GM12864 (cell line): Measurements from ENCODE around the gene TSLP.

ENCODE experiments used
- DNase-seq: peaks from one replicate; pipeline ENCODE4 v3.0.0-alpha.2; 2011; ENCODE audit warnings: low read depth
- H3K4me3 ChIP-seq: 2 replicates; pipeline ENCODE4 v1.5.1; 2011; ENCODE audit warnings: mild to moderate bottlenecking, low read depth, low read length, control low read depth
- CTCF ChIP-seq: IDR thresholded peaks from 2 replicates; pipeline ENCODE4 v1.5.1; 2011; ENCODE audit warnings: low read depth, mild to moderate bottlenecking, moderate library complexity, low read length, control low read depth, inconsistent platforms; ENCODE audit errors: missing control alignments

TSLP gene

GRCh38 chr5:111115229-111115628 lies 43.7 kb downstream of the TSLP start:
- H3K4me3 ChIP-seq: no peak overlapping the region

GRCh38 chr5:111116550-111116949 lies 45.0 kb downstream of the TSLP start:
- TF ChIP-seq CTCF: no peak
- no peak for DNase-seq
- no peak overlapping the region for H3K4me3 ChIP-seq

More at GRCh38 chr5:111115229-111115628, 43.7 kb downstream of the TSLP start:
- no peak for DNase-seq
- TF ChIP-seq CTCF: no peak

- no peak for DNase-seq
- no peak for TF ChIP-seq CTCF
- no peak overlapping the region for H3K4me3 ChIP-seq
Observed at GRCh38 chr5:111117136-111117535, 45.6 kb downstream of the TSLP start.

- TF ChIP-seq CTCF: no peak
- DNase-seq: no peak
- no peak overlapping the region for H3K4me3 ChIP-seq
Observed at GRCh38 chr5:111119221-111119620, 47.7 kb downstream of the TSLP start.

GRCh38 chr5:111119856-111120255 lies 48.3 kb downstream of the TSLP start:
- DNase-seq: no peak
- H3K4me3 ChIP-seq: no peak overlapping the region
- no peak for TF ChIP-seq CTCF

GRCh38 chr5:111120911-111121310 lies 49.4 kb downstream of the TSLP start:
- DNase-seq: no peak
- TF ChIP-seq CTCF: no peak
- no peak overlapping the region for H3K4me3 ChIP-seq

- DNase-seq: no peak
- TF ChIP-seq CTCF: no peak
- no peak overlapping the region for H3K4me3 ChIP-seq
Observed at GRCh38 chr5:111121926-111122325, 50.4 kb downstream of the TSLP start.
